ENCODE data around the gene NR2F1.

The NR2F1 gene

DNA sequence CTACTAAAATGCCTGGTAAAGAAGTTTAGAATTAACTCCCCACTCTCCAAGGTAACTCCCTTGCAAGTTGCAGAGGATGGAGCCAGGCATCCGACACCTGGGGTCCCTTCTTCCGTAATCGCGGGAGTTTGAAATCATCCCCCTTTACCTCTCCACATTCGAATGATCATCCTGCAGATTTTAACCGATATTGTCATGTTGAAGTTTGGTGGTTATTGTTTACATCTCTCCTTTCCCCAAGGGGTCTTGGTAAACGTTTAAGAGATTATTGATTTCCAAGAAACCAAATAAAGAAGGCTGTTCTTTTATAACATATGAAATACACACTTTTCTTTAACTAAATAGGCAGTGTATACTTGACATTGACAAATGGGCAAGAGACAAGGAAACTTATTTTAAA, 26.7 kb downstream of the NR2F1 start:
- TF ChIP-seq L3MBTL2 (conservative IDR thresholded peaks at IDR 0.05) (no peak), ARNT (IDR thresholded peaks at IDR 0.05) (no peak), HDGF (IDR thresholded peaks at IDR 0.05; ENCODE audit: borderline replicate concordance) (no peak), BHLHE40 (IDR thresholded peaks at IDR 0.05; ENCODE audit: borderline replicate concordance) (no peak), CTBP1 (IDR thresholded peaks at IDR 0.05; ENCODE audit: borderline replicate concordance) (no peak), FOXM1 (IDR thresholded peaks at IDR 0.05; ENCODE audit: borderline replicate concordance) (no peak), FOXA1 (IDR thresholded peaks at IDR 0.05) (no peak), LEF1 (IDR thresholded peaks at IDR 0.05; ENCODE audit: borderline replicate concordance) (no peak), ZNF384 (IDR thresholded peaks at IDR 0.05) (no peak), SUZ12 (IDR thresholded peaks at IDR 0.05) (no peak), TARDBP (IDR thresholded peaks at IDR 0.05) (no peak), ELF4 (IDR thresholded peaks at IDR 0.05) (no peak), FOXK2 (IDR thresholded peaks at IDR 0.05) (no peak), NFRKB (IDR thresholded peaks at IDR 0.05) (no peak), SP1 (IDR thresholded peaks at IDR 0.05) (no peak)
- TF ChIP-seq, protein P1, sequence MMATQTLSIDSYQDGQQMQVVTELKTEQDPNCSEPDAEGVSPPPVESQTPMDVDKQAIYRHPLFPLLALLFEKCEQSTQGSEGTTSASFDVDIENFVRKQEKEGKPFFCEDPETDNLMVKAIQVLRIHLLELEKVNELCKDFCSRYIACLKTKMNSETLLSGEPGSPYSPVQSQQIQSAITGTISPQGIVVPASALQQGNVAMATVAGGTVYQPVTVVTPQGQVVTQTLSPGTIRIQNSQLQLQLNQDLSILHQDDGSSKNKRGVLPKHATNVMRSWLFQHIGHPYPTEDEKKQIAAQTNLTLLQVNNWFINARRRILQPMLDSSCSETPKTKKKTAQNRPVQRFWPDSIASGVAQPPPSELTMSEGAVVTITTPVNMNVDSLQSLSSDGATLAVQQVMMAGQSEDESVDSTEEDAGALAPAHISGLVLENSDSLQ (IDR thresholded peaks at IDR 0.05) = no peak
- POLR2A ChIA-PET = no interaction called here
- no peak for DNase-seq (ENCODE audit: extremely low spot score)
- CTCF ChIA-PET = no interaction called here

DNA sequence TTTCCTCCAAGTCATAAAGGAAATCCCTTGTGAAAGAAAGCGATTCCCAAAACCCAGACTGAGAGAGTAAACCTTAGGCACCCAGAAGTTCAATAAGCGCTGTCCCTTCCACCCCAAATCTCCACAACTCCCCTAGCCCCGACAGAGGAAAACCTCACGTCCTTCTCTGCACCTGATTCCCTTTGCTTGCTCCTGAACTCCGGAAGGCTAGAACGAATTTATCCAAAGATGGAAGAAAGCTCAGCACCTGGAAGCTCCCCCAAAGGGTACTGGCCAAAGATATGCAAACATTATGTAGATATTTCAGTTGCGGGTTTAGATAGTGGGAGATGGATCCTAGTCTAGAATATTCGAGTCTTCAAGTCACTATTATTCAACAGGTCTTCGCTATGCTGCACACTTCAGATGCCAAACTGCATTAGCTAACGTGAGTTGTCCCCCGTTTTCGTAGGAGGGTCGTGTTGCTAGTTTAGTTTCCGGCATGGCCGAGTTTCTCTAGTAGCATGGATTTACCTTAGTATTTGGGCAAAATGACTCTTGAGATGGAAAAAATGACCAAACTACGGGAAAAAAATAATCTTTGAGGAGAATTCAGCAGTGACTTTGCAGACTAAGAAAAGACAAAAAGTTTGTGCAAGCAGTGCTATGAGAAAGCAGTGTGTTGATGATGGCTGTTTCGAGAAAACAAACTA, 27.7 kb downstream of the NR2F1 start:
- POLR2A ChIA-PET = no interaction called here
- CTCF ChIA-PET = no interaction called here
- no peak for DNase-seq (ENCODE audit: extremely low spot score)
- TF ChIP-seq ARNT (IDR thresholded peaks at IDR 0.05) = no peak
- TF ChIP-seq, protein P1 (IDR thresholded peaks at IDR 0.05) = no peak

DNA sequence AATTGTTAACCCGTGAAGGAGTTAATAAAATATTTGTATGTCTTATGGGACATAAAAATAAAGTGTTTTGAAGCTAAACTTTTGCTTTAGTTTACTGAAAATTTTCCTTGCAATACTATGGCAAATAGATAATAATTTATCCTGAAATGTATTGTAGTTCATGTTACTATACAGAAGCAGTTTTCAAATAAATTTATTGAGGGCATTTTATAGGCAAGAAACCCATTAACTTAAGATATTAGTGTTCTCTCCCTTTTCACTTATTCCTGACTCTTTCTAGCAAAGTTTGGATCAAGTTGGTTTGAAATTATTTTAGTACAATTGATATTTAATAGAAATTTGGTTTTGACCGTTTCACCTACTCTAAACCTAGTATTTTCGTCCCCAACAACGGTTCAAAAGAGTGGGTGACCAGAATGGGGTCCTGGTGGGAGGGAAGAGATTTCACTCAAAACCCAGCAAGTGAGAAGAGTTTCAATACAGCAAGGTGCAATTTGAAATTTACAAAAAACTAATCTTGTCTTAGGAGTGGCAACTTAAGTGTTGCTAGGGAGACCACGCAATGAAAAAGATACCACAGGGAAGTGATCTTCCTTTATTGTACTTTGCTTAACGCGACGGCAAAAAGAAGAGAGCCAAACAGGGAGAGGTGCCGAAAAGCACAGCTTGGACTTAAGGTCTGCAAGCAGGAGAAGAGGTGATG, 28.4 kb downstream of the NR2F1 start:
- ChIA-PET POLR2A (interaction anchor here (1.2 to 1.7 kb wide), 3 partner anchors 9 to 13 kb away, joined by 4 to 8 read pairs (median 6); no protein-coding TSS in a partner anchor), CTCF (interaction anchor here (0.6 kb wide), 1 partner anchor 1048 kb away, joined by 3 read pairs; no protein-coding TSS in a partner anchor)
- no peak for TF ChIP-seq TARDBP (IDR thresholded peaks at IDR 0.05)
- TF ChIP-seq CTBP1 (IDR thresholded peaks at IDR 0.05; ENCODE audit: borderline replicate concordance) = no peak
- no peak for TF ChIP-seq FOXK2 (IDR thresholded peaks at IDR 0.05)
- TF ChIP-seq NFRKB (IDR thresholded peaks at IDR 0.05) = no peak
- TF ChIP-seq LEF1 (IDR thresholded peaks at IDR 0.05; ENCODE audit: borderline replicate concordance) = no peak
- no peak for TF ChIP-seq L3MBTL2 (conservative IDR thresholded peaks at IDR 0.05)
- TF ChIP-seq ZNF384 (IDR thresholded peaks at IDR 0.05) = no peak
- TF ChIP-seq FOXM1 (IDR thresholded peaks at IDR 0.05; ENCODE audit: borderline replicate concordance) = no peak
- TF ChIP-seq BHLHE40 (IDR thresholded peaks at IDR 0.05; ENCODE audit: borderline replicate concordance) = no peak
- TF ChIP-seq SUZ12 (IDR thresholded peaks at IDR 0.05) = no peak
- TF ChIP-seq ARNT (IDR thresholded peaks at IDR 0.05) = no peak
- no peak for TF ChIP-seq HDGF (IDR thresholded peaks at IDR 0.05; ENCODE audit: borderline replicate concordance)
- no peak for TF ChIP-seq FOXA1 (IDR thresholded peaks at IDR 0.05)
- TF ChIP-seq ELF4 (IDR thresholded peaks at IDR 0.05) = no peak
- TF ChIP-seq, protein P1 (IDR thresholded peaks at IDR 0.05) = no peak
- TF ChIP-seq SP1 (IDR thresholded peaks at IDR 0.05) = no peak
- DNase-seq (ENCODE audit: extremely low spot score) = no peak

DNA sequence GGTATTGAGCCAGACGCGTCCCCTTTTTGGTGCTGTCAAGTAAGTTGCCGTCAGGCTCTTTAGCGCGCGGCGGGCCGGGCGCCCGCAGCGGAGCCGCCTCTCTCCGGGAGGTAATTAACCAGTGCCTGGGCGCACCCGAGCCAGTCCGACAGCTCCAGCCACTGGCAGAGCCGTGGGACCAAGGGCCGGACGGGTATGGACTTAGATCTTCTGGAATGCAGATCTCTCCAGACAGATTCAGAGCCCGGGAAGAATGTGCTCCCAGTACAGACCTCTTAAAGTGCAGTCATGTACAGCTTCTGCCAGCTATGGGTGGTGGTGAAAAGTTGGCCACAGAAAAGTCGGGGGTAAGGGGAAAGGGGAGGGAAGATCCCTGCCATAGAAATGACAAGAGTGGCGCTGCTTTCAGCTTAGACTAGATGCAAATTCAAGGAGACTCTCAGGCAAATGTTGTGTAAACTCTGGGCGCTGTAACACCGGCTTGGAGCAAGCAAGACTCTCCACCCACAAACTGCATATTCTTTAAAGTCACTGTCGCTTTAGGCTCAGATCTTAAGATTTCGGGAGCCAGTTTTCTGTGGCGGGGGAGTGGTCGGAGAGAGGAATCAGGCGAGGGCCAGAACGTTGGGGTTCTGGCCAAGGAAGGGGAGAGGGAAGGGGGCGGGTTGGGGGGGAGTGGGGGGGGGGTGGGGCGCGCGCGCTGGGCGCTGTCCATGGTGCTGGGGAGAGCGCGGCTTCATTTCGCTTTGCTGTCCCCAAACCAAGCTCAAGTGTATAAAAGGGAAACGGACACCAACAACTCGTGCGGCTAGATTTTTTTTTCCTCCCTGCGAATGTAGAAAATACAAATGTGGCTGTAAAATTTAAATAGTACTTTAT, 29.2 kb downstream of the NR2F1 start:
- POLR2A ChIA-PET = interaction anchor here (1.0 to 1.7 kb wide), 4 partner anchors 9 to 29 kb away, joined by 3 to 8 read pairs (median 5); partner anchors contain the start of gene NR2F1
- DNase-seq (ENCODE audit: extremely low spot score) = no peak
- CTCF ChIA-PET = interaction anchor here (0.6 to 1.0 kb wide), 7 partner anchors 9 to 1047 kb away, joined by 3 to 5 read pairs (median 3); no protein-coding TSS in a partner anchor
- TF ChIP-seq FOXK2 (IDR thresholded peaks at IDR 0.05) (no peak), FOXA1 (IDR thresholded peaks at IDR 0.05) (no peak), LEF1 (IDR thresholded peaks at IDR 0.05; ENCODE audit: borderline replicate concordance) (no peak), ARNT (IDR thresholded peaks at IDR 0.05) (no peak), TARDBP (IDR thresholded peaks at IDR 0.05) (no peak), L3MBTL2 (conservative IDR thresholded peaks at IDR 0.05) (no peak), SUZ12 (IDR thresholded peaks at IDR 0.05) (no peak), HDGF (IDR thresholded peaks at IDR 0.05; ENCODE audit: borderline replicate concordance) (no peak), BHLHE40 (IDR thresholded peaks at IDR 0.05; ENCODE audit: borderline replicate concordance) (no peak), FOXM1 (IDR thresholded peaks at IDR 0.05; ENCODE audit: borderline replicate concordance) (no peak), ELF4 (IDR thresholded peaks at IDR 0.05) (no peak), CTBP1 (IDR thresholded peaks at IDR 0.05; ENCODE audit: borderline replicate concordance) (no peak), ZNF384 (IDR thresholded peaks at IDR 0.05) (no peak), SP1 (IDR thresholded peaks at IDR 0.05) (no peak), NFRKB (IDR thresholded peaks at IDR 0.05) (no peak)
- TF ChIP-seq, protein P1 (IDR thresholded peaks at IDR 0.05) = no peak
